GM19043 (cell line): ENCODE measurements around the gene TSC2.

Experiments used
- ATAC-seq: cut with Tn5 transposase; IDR thresholded peaks from one replicate; pipeline ENCODE4 v1.9.1; 2021; ENCODE audit warnings: low read depth; ENCODE audit not compliant: unreplicated experiment

The TSC2 gene

GRCh38 chr16:2042171-2042985 is 5.4 kb upstream of the TSC2 start:
- no peak for ATAC-seq

GRCh38 chr16:2042986-2043666 is 4.7 kb upstream of the TSC2 start:
- ATAC-seq: no peak

- no peak for ATAC-seq
Measured at GRCh38 chr16:2043667-2044451, 3.9 kb upstream of the TSC2 start.

GRCh38 chr16:2044541-2044940 is 3.2 kb upstream of the TSC2 start:
- no peak for ATAC-seq

GRCh38 chr16:2045965-2046892 is 1.6 kb upstream of the TSC2 start:
- ATAC-seq: no peak

- ATAC-seq: no peak
Measured at GRCh38 chr16:2046893-2047329, 874 bp upstream of the TSC2 start.

- ATAC-seq: no peak
Measured at GRCh38 chr16:2048116-2048543, 345 bp downstream of the TSC2 start.

- ATAC-seq: no peak
Measured at GRCh38 chr16:2053211-2053610, 5.4 kb downstream of the TSC2 start.

GRCh38 chr16:2053897-2054296 is 6.1 kb downstream of the TSC2 start:
- no peak for ATAC-seq

- ATAC-seq: no peak
Measured at GRCh38 chr16:2054543-2055245, 6.9 kb downstream of the TSC2 start.

GRCh38 chr16:2056077-2056476 is 8.3 kb downstream of the TSC2 start:
- no peak for ATAC-seq

GRCh38 chr16:2056681-2057407 is 9.1 kb downstream of the TSC2 start:
- no peak for ATAC-seq

- ATAC-seq: no peak
Measured at GRCh38 chr16:2057438-2057837, 9.7 kb downstream of the TSC2 start.

GRCh38 chr16:2058420-2058819 is 10.6 kb downstream of the TSC2 start:
- no peak for ATAC-seq

- no peak for ATAC-seq
Measured at GRCh38 chr16:2058872-2059271, 11.1 kb downstream of the TSC2 start.

- ATAC-seq: no peak
Measured at GRCh38 chr16:2060346-2060745, 12.6 kb downstream of the TSC2 start.

- ATAC-seq: no peak
Measured at GRCh38 chr16:2061023-2061422, 13.2 kb downstream of the TSC2 start.

- ATAC-seq: no peak
Measured at GRCh38 chr16:2061526-2061925, 13.7 kb downstream of the TSC2 start.

- no peak for ATAC-seq
Measured at GRCh38 chr16:2062801-2063200, 15.0 kb downstream of the TSC2 start.
